ENCODE measurements around the gene OSBPL10.
"Not testable (repeated sequence)": the region's sequence is repeated elsewhere in the genome, so short reads cannot be mapped to it uniquely, and the experiment has no call there.

The OSBPL10 gene

DNA sequence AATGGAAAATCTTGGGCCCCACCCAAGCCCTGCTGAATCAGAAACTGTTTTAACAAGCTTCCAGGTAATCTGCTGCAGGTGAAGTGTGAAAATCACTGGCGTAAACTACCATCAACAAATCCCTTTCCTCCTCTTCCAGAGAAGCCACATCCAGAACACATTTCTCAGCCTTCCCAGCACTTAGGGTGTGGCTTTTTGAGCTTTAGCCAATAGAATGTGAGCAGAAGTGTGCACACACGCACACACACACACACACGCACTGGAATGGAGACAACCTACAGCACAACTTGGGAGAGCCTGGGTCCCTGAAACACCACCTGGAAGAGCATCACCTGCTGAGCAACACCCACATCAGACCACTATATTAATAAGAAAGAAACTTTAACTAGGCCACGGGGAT lies 98.6 kb downstream of the OSBPL10 start:
- DNase-seq: no peak

DNA sequence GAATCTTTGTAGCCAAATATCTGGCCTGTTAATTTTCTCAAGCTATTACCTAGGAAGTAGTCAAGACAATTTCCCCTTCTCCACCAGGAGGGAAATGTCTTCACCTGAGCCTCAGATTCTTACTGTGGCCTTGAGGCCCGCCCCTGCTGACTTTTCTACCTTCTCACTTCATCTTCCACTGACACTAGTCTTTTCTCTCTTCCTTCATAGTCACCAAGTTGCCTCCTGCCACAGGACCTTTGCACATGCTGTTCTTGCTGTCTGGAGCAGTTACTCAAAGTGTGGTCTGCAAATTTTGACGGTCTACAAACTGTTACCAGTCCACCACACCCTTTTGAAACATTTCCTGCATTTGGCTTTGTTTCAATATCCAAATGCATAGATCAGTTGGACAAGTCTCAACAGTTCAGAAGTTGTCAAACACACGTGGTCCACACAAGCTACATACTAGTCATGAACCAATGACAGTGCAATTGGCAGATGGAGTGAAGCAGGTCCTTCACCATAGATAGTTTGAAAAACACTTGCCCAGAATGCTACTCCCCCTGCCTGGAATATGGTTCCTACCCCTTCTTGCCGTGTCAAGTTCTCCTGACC lies 100.5 kb downstream of the OSBPL10 start:
- no peak for DNase-seq

DNA sequence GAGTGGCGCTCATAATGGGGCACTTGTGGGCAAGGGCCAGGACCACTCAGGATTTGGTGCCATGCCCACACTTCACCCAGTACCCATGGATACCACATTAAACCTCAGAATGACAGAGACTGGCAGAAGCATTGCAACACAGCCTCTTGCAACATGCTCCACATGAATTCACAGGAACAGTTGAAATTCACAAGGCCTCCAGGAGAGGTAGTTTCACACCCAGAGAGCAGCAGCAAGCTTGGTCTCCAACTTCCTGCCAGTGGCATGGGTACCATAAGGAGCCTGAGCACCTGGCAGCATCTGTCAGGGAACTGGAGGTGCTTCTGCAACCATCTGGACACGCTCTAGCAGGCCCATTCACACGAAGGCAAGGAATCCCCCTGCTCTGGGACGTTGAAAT lies 101.0 kb downstream of the OSBPL10 start:
- DNase-seq: no peak

DNA sequence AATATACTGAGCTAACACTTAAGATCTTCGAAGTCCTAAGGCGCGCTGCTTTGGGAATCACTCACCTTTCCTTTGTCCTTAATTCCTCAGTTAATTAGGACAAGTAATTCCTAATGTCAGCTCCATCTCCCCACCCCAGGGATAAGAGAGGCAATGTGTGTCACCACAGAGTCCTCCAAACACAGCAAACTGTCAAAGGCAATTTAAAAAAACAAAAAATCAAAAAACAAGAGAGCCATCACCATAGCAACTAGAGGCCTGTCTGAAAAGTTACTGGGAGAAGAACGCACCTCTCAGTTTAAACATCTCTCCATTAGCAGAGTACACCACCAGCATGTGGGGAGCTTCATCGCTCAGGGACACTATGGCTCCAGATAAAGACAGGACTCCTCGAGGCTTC lies 101.7 kb downstream of the OSBPL10 start:
- DNase-seq: no peak

DNA sequence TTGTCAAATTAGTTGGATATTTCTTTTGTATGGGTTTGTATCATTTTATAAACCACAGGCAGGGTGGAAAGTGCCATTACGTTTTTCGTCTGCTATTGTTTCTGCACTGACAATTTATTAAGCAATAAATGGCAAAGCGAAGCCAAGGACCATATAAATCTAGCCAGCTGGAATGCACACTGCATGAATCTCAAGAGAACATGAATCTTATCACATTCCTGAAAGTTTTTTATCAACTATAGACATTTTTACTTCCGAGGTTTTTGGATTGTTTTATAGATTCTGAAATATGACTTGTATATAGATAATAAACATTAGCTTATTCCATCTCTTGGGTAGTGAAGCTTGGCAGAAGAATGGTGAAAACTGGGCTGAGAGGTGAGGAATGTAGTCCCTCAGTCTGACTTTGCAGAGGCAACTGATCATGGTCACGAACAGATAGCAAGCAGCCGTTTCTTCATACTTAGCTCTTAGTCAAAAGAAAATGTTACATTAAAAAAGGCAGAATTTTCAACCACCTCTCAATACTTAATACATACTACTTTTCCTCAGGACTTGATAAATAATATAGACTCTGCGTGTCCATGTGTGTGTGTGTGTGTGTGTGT lies 102.7 kb downstream of the OSBPL10 start:
- DNase-seq: no peak

DNA sequence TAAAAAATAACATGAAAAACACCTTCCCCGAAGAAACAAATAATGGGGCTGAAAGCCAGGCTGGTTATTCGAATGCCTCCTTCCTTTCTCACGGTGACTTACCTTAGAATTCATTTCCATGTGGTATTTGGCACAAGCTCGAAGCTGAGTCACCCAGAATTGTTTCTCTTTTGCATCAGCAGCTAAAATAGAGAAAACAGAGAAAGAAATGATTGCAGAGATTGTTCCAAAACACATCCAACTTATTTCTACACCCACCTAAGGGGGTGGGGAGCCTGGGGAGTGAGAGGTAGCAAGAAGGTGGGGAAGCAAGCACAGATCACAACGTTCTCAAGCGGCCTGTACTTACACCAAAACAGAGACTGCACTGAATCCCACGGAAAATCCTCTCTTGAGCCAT lies 104.7 kb downstream of the OSBPL10 start:
- no peak for DNase-seq

DNA sequence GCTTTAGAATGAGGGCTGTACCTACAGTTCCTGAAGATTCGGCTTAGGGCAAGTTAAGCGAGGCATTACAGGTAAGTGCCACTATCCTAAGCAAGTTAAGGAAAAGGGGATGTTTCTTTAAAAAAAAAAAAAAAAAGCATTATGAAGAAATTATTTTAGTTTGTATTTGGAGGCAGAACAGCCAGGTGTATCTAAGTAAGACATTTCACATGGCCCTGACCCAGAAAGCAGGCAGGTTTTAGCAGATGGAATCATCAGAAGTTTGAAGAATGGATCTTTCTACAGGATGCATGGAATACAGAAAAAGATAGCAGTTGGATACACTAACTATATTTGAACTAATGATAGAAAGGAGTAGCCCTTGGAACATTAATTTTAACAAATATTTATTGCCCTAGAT lies 105.6 kb downstream of the OSBPL10 start:
- DNase-seq: no peak

DNA sequence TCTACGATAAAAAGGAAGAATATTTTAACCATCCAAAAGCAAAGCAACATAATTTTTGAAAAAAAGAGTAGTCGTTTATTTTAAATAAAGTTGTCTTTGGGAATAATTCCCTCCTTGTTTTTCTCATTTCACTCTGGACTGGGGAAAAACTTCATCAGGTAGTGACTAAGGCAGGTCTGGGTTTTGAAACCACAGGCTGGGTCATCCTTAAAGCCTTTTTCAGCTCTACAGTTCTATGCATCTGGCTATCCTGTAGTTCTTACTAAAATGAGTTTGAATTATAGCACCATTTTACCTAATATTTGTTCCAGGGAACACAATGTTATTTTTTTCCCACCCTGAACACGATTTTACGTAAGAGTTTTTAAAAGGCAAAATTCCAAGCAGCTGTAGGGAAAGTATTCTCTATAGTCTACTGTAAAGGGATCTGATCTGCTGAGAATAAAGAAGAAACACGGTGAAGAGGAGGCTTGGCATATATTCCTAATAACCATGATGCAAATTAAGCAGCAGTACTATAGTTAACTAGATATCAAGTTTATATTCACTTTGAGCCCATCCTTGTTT lies 107.7 kb downstream of the OSBPL10 start:
- no peak for DNase-seq

DNA sequence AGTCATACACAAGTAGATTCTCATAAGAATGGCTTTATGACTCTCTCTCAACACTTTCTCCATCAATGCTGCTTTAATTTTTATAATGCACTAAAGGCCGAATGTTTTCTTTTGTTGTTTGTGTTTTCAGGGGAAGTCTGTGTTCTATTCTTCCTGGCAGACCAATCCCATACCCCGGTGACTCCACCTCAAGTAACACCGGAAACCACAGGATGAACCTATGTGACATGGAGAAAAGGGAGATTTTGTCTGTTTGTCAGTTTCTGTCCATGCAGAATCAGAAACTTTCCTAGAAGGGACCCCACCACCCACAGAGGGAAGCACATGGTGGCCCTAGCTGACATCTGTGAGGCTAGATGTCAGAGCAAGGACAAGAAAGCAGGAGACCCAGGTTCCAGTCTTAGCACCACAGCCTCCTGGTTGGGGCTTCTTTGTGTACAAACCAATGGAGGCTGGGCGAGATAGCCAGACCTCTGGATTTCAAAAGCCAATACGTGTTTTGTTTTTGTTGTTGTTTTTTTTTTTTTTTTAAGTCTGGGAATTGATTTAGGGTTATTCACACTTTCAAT lies 109.0 kb downstream of the OSBPL10 start:
- DNase-seq: no peak

DNA sequence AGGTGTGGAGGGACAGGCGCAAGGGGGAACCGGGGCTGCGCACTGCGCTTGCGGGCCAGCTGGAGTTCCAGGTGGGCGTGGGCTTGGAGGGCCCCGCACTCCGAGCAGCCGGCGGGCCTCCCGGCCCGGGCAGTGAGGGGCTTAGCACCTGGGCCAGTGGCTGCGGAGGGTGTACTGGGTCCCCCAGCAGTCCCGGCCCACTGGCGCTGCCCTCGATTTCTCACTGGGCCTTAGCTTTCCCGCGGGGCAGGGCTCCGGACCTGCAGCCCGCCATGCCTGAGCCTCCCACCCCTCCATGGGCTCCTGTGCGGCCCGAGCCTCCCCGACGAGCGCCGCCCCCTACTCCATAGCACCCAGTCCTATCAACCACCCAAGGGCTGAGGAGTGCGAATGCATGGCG lies 111.0 kb downstream of the OSBPL10 start:
- not testable (repeated sequence) for DNase-seq

DNA sequence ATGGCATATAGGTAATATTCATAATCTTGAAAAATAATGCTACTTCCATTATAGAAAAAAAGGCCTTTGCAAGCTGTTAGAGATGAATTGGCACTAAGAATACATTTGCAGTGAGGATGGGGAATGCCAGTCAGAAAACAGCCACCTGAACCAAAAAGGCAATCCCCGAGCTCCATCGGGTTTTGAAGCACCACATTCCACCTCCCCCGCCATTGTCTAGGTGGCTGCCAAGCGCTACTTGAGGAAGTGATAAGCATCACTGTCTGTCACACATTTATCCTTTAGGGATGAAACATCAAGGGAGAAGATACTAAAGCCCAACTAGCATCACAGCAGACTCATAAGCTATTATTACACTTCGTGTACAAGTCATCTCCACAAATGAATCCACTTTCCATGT lies 112.8 kb downstream of the OSBPL10 start:
- no peak for DNase-seq

DNA sequence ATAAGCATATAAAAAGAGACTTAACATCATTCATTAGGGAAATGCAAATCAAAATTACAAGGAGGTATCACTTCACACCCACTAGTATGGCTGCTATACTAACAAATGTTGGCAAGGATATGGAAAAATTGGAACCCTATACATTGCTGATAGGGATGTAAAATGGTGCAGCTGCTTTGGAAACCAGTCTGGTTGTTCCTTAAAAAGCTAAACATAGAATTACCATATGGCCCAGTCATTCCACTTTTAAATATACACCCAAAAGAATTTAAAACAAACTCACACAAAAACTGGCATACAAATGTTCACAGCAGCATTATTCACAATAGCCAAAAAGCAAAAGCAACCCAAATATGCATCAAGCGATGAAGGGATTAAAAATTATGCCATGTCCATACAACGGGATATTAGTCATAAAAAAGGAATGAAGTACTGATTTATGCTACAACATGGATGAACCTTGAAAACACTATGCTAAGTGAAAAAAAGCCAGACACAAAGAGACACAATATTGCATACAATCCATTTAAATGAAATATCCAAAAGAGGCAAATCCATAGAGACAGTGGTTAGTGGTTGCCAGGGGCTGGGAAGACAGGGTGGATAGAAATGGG lies 118.3 kb downstream of the OSBPL10 start:
- no peak for DNase-seq

DNA sequence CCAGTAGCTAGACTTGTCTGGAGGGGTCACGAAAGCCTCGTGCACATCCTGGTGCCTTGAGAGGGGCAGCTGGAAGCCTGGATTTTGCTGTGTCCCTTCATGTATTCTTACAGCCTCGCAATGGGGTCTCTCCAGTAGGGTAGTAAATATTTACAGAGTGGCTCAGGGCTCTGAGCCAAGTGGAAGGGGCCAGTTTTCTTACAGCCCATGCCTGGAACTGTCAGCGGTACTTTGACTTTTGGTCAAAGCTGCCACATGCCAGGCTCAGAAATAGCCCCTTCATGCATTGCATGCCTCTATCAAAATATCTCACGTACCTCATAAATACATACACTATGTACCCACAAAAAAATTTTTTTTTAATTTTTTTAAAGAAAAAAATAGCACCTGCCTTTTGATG lies 119.2 kb downstream of the OSBPL10 start:
- DNase-seq: peak; percentile 7 to 24

DNA sequence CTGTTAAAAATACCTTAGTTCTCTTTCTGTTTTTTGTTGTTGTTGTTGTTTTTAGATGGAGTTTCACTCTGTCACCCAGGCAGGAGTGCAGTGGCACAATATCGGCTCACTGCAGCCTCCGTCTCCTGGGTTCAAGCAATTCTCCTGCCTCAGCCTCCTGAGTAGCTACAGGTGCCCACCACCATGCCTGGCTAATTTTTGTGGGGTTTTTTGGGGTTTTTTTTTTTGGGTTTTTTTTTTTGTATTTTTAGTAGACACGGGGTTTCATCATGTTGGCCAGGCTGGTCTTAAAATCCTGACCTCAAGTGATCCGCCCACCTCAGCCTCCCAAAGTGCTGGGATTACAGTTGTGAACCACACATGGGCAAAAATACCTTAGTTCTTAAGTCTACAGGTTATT lies 120.4 kb downstream of the OSBPL10 start:
- not testable (repeated sequence) for DNase-seq

DNA sequence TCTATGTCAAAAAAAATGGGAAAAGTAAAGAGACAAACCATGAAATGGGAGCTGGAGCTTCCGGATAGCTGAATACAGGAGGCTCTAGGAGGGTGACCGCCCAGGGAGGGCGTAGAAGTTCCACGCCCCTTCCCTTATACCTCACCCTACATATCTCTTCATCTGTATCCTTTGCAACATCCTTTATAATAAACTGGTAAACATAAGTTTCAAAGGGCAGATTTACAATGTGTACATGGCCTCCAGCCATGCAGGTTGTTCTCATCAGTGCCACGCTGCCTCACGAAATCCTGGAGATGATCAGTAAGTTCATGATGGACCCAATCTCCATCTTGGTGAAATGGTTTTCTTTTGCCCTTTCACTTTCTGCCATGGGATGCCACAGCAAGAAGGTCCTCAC lies 121.8 kb downstream of the OSBPL10 start:
- no peak for DNase-seq

DNA sequence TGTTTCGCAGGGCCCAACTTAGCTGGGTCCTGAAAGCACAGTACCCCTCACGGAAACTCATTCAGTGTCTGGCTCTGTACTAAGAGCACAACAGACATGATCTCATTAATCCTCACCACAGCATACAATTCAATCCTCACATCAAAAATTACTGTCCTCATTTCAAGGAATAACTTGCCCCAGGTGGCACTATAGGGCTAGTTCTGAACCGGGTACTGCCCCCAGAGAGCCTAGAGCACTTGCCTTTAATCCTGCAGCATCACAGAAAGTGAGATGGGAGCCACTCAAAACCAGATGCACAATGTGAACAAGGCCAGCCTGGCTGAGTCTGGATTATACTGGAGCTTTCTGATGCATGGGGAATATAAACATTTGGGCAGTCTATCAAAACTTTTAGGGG lies 122.6 kb downstream of the OSBPL10 start:
- DNase-seq: no peak

DNA sequence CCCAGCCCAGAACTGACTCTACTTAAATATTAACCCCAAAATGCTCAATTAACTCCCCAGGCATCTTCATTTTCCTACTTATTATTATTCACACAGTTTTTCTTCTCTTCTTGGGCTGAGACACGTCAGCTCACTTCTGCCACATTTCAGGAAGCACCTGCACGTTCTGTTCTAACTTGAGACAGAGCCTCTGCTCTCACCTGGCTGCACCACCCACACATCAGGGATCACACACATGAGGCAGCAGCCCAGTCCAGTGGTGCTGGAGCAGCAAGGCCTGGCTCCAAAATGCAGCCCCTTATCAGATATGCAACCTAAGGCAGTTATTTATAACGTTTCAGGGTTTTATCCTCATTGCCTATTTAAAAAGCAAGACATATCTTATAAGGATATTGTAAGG lies 127.5 kb downstream of the OSBPL10 start:
- DNase-seq: no peak

DNA sequence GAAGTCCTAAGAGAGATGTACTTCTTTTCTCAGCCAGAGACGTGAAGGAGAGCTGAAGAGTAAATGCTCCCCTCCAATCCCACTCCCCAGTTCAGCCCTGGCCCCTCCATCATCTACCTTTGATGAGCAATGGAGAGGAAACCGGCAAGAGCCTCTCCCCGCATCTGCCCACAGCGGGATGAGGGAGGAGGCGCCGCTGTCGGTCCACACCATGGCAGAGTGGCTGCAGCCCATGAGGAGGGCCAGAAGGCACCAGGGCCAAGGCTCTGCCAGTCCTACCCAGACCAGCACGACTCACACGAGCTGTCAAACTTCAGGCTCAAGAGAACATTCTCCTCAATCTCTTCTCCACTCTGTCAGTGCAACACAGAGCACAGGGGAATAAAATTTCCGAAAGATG lies 129.8 kb downstream of the OSBPL10 start:
- DNase-seq: no peak

DNA sequence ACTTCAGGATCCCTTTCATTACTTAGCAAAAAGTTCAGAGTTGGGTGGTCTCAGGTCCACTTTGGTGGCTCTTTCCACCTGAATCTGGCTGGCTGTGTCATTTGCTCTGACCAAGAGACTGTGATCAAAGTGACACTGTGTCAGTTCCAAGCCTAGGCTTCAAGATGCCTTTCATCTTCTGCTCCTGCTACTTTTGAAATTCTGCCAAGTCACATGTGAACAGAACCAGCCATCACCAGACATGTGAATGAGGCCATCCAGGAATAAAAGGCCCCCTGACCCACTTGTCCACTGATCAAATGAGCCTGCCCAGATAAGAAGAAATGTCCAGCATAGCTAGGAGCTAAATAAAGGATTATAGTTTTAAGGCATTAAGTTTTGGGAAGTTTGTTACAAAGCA lies 132.2 kb downstream of the OSBPL10 start:
- no peak for DNase-seq

DNA sequence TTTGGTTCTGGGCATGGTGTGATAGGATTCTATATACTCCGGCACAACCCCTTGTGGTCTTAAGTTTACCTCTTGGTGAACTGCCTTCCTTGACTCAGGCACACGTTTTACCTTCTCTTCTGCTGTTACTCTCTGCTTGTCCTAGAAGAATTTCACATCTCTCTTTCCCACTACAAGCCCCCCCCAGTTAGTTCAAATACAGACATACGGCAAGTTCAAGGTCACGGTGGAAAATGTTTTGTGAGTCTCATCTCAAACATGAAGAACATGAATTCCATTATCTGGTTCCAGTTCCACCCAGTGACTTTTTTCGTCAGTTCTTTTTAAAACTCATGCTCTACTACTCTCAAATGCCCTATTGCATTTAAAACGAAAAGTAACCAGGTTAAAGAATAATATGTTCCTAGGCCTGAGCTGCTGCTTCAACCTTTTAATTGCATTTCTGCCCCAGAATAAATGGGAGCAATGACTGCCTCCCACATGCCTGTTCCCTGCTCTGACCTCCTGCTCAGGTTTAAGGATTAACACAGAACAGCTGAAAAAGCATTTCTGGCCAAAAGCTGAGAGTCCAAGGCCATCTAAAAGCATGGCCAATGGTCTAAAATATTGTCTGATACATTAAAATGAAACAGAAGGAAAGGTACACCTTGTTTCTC lies 132.8 kb downstream of the OSBPL10 start:
- no peak for DNase-seq

DNA sequence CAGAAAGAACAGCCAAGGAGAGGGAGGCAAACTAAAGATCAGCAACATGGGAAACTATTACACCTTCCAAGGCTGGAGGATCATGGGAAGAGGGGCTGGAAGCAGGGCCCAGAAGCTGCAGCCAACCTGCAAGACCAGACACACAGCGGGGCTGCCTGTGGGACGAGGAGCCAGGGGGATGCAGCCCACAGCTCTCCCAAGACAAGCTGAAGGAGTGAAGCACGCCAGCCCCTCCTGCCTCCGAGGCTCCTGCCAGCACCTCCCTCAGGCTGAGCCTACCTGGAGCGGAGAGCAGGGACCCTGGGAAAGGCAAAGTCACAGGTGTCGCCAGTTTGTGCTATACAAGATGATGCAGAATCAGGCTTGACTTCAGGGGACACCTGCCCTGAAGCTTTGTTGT lies 133.3 kb downstream of the OSBPL10 start:
- no peak for DNase-seq

DNA sequence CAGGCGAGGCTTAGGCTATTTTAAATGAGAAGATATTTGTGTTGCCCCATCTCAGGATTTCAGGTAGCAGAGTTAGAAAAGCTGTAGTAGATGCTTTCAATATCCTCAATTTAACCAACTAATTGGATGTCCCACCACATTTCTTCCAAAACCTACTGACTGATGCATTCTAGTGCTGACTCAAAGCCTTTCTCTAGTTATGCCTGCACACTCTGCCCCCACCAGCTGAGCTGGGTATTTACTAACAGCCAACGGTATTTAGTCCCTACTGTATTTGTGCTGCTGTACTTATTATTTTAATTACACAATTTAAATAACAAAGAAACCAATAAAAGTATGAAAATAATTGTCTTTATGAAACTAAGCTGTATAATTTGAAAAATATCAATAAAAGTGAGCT lies 139.5 kb downstream of the OSBPL10 start:
- no peak for DNase-seq

DNA sequence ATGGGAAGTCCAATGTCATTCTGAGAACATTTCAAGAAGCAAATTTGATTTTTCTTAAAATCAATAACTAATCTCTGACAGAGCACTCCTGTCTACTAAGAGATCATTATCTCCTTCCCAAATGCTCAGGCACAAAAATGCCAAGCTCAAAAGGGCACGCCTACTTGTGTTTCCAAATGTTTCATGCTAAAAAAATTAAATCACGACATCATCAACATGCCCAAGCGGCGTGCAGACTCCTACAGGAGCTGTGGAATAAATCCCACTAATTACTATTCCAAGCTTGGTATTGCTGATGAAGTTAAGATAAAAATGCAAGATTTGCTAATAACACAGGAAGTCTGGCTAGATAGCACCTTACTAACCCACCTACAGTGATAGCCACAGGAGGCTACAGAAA lies 140.8 kb downstream of the OSBPL10 start:
- no peak for DNase-seq

Data from SHP77 (cell line).